Epidermal melanocyte (primary cell): ENCODE measurements around the gene CYP1A2.

ENCODE experiments used
- DNase-seq: peaks from one replicate; pipeline ENCODE4 v3.0.0; 2011; ENCODE audit warnings: low spot score; ENCODE audit not compliant: insufficient read length

Gene CYP1A2

DNA sequence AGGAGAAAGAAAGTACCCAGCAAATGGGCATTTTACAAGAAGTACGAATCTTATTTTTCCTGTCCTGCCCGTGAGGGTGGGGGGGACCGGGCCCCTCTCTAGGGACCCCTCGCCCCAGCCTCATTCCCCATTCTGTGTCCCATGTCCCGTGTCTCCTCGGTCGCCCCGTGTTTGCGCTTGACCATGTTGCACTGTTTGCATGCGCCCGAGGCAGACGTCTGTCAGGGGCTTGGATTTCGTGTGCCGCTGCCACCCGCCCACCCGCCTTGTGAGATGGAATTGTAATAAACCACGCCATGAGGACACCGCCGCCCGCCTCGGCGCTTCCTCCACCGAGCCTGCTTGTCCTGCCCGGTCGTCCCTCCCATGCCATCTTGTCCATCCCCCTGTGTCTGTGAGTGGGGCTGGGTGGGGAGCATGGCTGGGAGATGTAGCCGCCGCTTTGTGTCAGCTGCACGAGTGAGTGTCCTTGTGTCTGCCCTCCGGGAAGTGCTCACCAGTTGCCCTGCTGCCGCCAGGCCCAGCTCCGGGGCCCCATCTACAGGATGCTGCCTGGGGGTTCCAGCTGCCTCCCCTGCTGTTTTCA lies 54.3 kb downstream of the CYP1A2 start:
- DNase-seq, result no peak

DNA sequence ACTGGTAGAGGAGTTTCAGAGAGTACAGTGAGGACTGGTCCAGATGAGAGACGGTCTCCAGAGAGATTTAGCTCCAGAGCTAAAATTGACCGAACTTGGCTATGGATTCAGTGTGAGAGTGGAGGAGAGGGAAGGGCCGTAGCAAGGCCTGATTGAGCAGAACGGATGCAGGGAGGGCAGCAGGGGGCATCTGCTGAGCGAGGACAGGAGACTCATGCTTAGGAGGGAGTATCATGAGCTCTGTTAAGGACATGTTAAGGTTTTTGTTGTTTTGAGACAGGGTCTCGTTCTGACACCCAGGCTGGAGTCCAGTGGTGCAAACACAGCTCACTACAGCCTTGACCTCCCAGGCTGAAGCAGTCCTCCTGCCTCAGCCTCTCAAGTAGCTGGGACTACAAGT lies 56.3 kb downstream of the CYP1A2 start:
- DNase-seq, result no peak
